ENCODE results near the gene EPN1. TPM values are rescaled to one million over a fixed set of nuclear protein-coding genes. Genes with fewer than 3 reads are reported as not detected.

Gene EPN1
- total and polyA plus RNA-seq, 2 of the 8 experiments (the other 6 are each of a cell fraction or from before 2014, with no cell fraction given), result 49.6 to 200 TPM

DNA sequence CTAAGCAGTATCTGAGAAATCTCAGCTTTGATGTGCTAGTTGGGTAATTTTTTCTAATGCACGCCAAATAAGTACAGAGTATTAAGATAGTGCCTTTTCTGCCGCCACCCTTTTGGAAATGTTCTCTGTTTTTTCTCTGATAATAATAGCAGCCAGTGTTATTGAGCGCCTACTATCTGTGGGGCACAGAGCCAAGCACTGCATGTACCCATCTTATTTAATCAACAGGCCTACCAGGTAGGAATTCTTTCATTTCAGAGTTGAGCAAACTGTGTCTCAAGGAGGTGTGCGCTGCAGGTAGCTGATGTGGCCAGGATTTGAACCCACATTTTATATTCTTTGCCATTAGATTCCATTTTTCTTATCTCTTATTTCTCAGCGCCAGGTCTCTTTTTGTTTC lies 1.4 kb downstream of the EPN1 start:
- POLR2A ChIA-PET (ENCODE audit: partially characterized antibody), result interaction anchor here (0.9 to 1.7 kb wide), 4 partner anchors 11 to 29 kb away, joined by 3 to 11 read pairs (median 4); partner anchors contain the start of gene CCDC106
- peaks cover 9 to 30% of the 10 kb centered on the region in 2 experiments for H4K20me1 ChIP-seq (replicated peaks in 1 of 2; ENCODE audit: control insufficient read depth in 1 of 2, insufficient read depth in 2 of 2, low read length in 2 of 2)
- H4K91ac ChIP-seq (replicated peaks; ENCODE audit: insufficient read length, low read length), result no peak overlapping the region
- no peak overlapping the region for H3K18ac ChIP-seq (ENCODE audit: extremely low read depth, low read length)
- no peak overlapping the region; a peak in 3 of 7 replicates for H3K9ac ChIP-seq (replicated peaks in 1 of 4; ENCODE audit: extremely low read depth in 1 of 4, low read depth in 3 of 4, low read length in 3 of 4)
- peaks cover 7 to 24% (median 19%) of the 10 kb centered on the region in 4 experiments; a peak in 7 of 8 replicates for H3K36me3 ChIP-seq (ENCODE audit: control insufficient read depth in 2 of 4, insufficient read depth in 4 of 4, low read length in 3 of 4)
- peak overlapping the region; percentile 70 to 90; a peak in 2 of 4 replicates for H3K4me2 ChIP-seq (ENCODE audit: insufficient read depth in 1 of 2, low read depth in 2 of 2, low read length in 2 of 2)
- H3K9me3 ChIP-seq (ENCODE audit: insufficient read depth in 2 of 2, low read depth in 1 of 2, low read length in 1 of 2), result no peaks in the 10 kb centered on the region
- H2BK120ac ChIP-seq (replicated peaks; ENCODE audit: low read depth, low read length), result no peak overlapping the region
- no peak overlapping the region for H3K27ac ChIP-seq (ENCODE audit: low read depth, low read length)
- CTCF ChIA-PET (ENCODE audit: partially characterized antibody), result interaction anchor here (1.0 kb wide), 2 partner anchors 26 to 34 kb away, joined by 3 read pairs; no protein-coding TSS in a partner anchor
- H3K79me1 ChIP-seq (ENCODE audit: low read depth, low read length), result peaks cover 23% of the 10 kb centered on the region
- H4K8ac ChIP-seq (ENCODE audit: extremely low read depth, insufficient read depth, low read length), result no peak overlapping the region
- DNase-seq (ENCODE audit: low read depth in 1 of 2, low spot score in 2 of 2), result no peak
- no peak overlapping the region for H3K23ac ChIP-seq (ENCODE audit: insufficient read length)
- H3K4me3 ChIP-seq (ENCODE audit: extremely low read depth in 1 of 4, insufficient read depth in 2 of 4, low read depth in 3 of 4, low read length in 4 of 4), result peak overlapping the region in 1 of 4 experiments; percentile 83; a peak in 2 of 8 replicates
- FAIRE-seq, result no peak
- TF ChIP-seq TAF7 (optimal IDR thresholded peaks at IDR 0.05; ENCODE audit: borderline replicate concordance, low read depth, low read length) (no peak), SAP30 (IDR thresholded peaks at IDR 0.05; ENCODE audit: insufficient read depth, insufficient replicate concordance, low read length) (no peak), CREB1 (IDR thresholded peaks at IDR 0.05) (no peak), JUN (IDR thresholded peaks at IDR 0.05; ENCODE audit: low read depth, low read length) (no peak), NRF1 (IDR thresholded peaks at IDR 0.05; ENCODE audit: low read depth, low read length) (no peak), SP2 (IDR thresholded peaks at IDR 0.05; ENCODE audit: low read length) (no peak), EGR1 (IDR thresholded peaks at IDR 0.05; ENCODE audit: borderline replicate concordance, low read depth, low read length) (no peak), GTF2F1 (IDR thresholded peaks at IDR 0.05; ENCODE audit: borderline replicate concordance, low read depth, low read length) (no peak), BACH1 (IDR thresholded peaks at IDR 0.05; ENCODE audit: low read length) (no peak), CTBP2 (IDR thresholded peaks at IDR 0.05; ENCODE audit: borderline replicate concordance, insufficient read depth, insufficient read length, low read length) (no peak)
- H3K27me3 ChIP-seq (replicated peaks in 1 of 4; ENCODE audit: control insufficient read depth in 3 of 4, extremely low read depth in 1 of 4, insufficient read depth in 3 of 4, low read length in 3 of 4), result no peaks in the 10 kb centered on the region
- 91% methylated on average over 5 of the region's 5 CpGs; no CpG with 5 or more reads in 1 of the 2 experiments for WGBS, 2 experiments (ENCODE audit: extremely low coverage in 1 of 2, insufficient coverage in 1 of 2, insufficient read length in 1 of 2, insufficient replicate concordance in 2 of 2, low coverage in 1 of 2, low lambda C conversion rate in 2 of 2, missing lambda C conversion rate in 1 of 2)
- H2AK5ac ChIP-seq (ENCODE audit: low read depth, low read length), result no peak overlapping the region
- H3K4me1 ChIP-seq (replicated peaks in 1 of 4; ENCODE audit: control insufficient read depth in 3 of 4, insufficient read depth in 4 of 4, low read length in 3 of 4), result peaks cover 0 to 6% (median 3%) of the 10 kb centered on the region in 4 experiments; a peak in 3 of 7 replicates
- H3K79me2 ChIP-seq (ENCODE audit: control insufficient read depth in 1 of 2, insufficient read depth in 2 of 2, low read length in 2 of 2), result peaks cover 21 to 73% of the 10 kb centered on the region in 2 experiments
- peaks cover 5% of the 10 kb centered on the region; the same call in 1 of the 2 replicates for H3K23me2 ChIP-seq (ENCODE audit: low read depth, low read length)
- H2AFZ ChIP-seq (ENCODE audit: low read length), result no peak overlapping the region
- no peak overlapping the region for H4K5ac ChIP-seq (ENCODE audit: insufficient read length, low read depth, low read length)
- H3K56ac ChIP-seq (replicated peaks; ENCODE audit: insufficient read length, low read depth, low read length), result no peak overlapping the region
- H2BK12ac ChIP-seq (ENCODE audit: low read depth, low read length), result no peak overlapping the region
- no peak overlapping the region for H3K14ac ChIP-seq (ENCODE audit: insufficient read length)
- H2BK15ac ChIP-seq (ENCODE audit: low read length), result no peak overlapping the region
- H2BK5ac ChIP-seq (ENCODE audit: low read depth, low read length), result no peak overlapping the region
- no peak overlapping the region for H3K4ac ChIP-seq (replicated peaks; ENCODE audit: insufficient read length, low read depth, low read length)
- H2BK20ac ChIP-seq (ENCODE audit: low read length), result no peak overlapping the region

Data from H1 (cell line).